ENCODE data around the gene SLC25A33.
"Not testable (repeated sequence)": the region's sequence is repeated elsewhere in the genome, so short reads cannot be mapped to it uniquely, and the experiment has no call there.

Gene SLC25A33

DNA sequence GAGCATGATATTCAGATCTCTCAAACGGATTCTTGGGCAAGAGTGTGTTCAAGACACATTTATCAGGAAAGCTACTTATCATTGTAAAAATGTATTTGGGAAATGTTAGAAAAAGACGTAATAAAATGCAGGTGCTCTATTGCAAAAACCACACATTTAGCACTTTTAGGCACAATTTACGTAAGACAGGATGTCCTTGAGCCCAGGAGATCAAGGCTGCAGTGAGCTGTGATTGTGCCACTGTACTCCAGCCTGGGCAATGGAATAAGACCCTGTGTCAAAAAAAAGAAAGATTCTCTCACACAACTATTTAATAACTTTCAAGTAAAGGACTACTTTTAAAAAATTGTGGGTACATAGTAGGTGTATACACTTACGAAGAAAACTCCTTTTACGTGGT is 18.4 kb downstream of the SLC25A33 start:
- TF ChIP-seq TAF1 (IDR thresholded peaks at IDR 0.05; ENCODE audit: low read depth, low read length) = no peak
- no peak for TF ChIP-seq SPI1 (IDR thresholded peaks at IDR 0.05; ENCODE audit: low read depth, low read length)
- no peak for FAIRE-seq

DNA sequence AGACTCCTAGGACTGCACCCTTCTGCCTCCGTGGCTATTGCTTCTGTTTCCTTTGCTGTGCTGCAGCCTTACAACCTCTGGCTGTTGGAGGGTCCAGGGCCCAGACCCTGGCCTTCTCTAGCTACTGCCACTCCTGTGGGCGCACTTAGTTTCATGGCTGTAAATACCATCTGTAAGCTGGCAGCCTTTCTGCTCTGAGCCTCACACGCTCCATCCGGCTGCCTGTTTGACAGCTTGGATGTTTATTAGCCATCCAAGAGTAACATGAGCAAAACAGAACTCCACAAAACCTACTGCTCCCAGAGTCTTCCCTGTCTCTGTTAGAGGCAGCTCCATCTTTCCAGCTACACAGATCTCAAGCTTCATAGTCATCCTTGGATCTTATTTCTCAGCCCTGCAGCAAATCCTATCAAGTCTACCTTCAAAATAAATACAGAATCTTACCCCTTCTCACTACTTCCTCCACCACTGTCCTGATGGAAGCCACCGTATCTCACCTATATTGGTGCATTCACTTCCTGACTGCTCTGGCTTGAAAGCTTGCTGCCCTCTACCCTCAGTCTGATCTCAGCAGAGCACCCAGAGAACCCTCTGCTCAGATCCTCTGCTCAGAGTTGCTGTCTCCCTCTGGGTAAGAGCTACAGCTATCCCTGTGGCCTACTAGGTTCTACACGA is 19.1 kb downstream of the SLC25A33 start:
- DNase-seq (ENCODE audit: insufficient read length, low spot score) (no peak), FAIRE-seq (no peak)
- no peak for TF ChIP-seq POLR2AphosphoS5 (IDR thresholded peaks at IDR 0.05; ENCODE audit: low read depth, low read length)
- TF ChIP-seq POLR2A (IDR thresholded peaks at IDR 0.05; ENCODE audit: low read depth, low read length) = no peak
- TF ChIP-seq TAF1 (IDR thresholded peaks at IDR 0.05; ENCODE audit: low read depth, low read length) = no peak
- no peak for TF ChIP-seq PAX5 (IDR thresholded peaks at IDR 0.05; ENCODE audit: insufficient read depth, low read length, severe bottlenecking)
- no peak for TF ChIP-seq POU2F2 (IDR thresholded peaks at IDR 0.05; ENCODE audit: low read depth, low read length)
- no peak for TF ChIP-seq SPI1 (IDR thresholded peaks at IDR 0.05; ENCODE audit: low read depth, low read length)

More for the DNA sequence above, 18.4 kb downstream of the SLC25A33 start:
- no peak for DNase-seq (ENCODE audit: insufficient read length, low spot score)

DNA sequence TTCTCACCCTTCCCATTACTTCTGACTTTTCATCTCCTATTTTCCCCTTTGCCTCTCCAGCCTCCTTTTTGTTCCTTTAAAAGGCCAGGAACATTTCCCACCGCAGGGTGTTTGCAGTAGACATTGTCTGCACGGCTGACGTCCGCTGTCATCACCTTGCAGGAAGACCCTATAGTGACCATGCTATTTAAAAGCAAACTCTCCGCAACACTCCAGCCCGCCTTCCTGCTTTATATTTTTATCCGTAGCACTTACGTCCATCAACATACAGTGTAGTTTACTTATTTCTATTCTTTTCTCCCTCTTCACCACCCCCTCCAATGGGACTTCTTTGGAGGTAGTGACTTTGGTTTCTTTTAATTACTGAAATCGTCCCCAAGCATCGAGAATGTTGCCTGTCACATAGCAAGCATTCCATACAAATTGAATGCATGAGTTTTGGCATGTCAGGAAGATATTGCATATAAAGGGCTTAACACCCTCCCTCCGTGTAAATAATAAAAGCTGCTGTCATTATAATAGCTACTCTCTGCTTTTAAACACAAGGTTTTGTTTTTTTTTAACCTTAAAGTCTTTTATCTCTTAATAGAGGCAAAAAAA is 19.8 kb downstream of the SLC25A33 start:
- DNase-seq (ENCODE audit: insufficient read length, low spot score) (no peak), FAIRE-seq (no peak)

DNA sequence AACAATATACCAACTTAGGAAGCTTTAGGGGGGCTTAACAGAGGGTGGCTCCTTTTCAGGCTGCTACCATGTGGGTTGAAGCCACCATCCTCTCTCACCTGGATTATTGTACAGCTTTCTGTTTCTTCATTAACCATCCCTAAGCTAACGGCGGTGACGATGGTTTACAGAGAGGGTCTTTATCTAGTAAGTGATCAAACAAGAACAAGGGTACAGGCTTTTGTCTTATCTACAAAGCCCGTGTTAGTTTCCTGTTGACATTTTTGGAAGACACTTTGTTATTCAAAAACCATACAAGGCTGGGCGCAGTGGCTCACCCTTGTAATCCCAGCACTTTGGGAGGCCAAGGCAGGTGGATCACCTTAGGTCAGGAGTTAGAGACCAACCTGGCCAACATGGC is 20.4 kb downstream of the SLC25A33 start:
- no peak for TF ChIP-seq POLR2A (IDR thresholded peaks at IDR 0.05; ENCODE audit: low read depth, low read length)
- TF ChIP-seq TAF1 (IDR thresholded peaks at IDR 0.05; ENCODE audit: low read depth, low read length) = no peak
- no peak for TF ChIP-seq POLR2AphosphoS5 (IDR thresholded peaks at IDR 0.05; ENCODE audit: low read depth, low read length)
- TF ChIP-seq PAX5 (IDR thresholded peaks at IDR 0.05; ENCODE audit: insufficient read depth, low read length, severe bottlenecking) = no peak
- DNase-seq (ENCODE audit: insufficient read length, low spot score) = no peak
- no peak for FAIRE-seq

More for the DNA sequence above, 19.8 kb downstream of the SLC25A33 start:
- TF ChIP-seq POLR2A (IDR thresholded peaks at IDR 0.05; ENCODE audit: low read depth, low read length) = no peak
- no peak for TF ChIP-seq POLR2AphosphoS5 (IDR thresholded peaks at IDR 0.05; ENCODE audit: low read depth, low read length)
- no peak for TF ChIP-seq SPI1 (IDR thresholded peaks at IDR 0.05; ENCODE audit: low read depth, low read length)
- no peak for TF ChIP-seq PAX5 (IDR thresholded peaks at IDR 0.05; ENCODE audit: insufficient read depth, low read length, severe bottlenecking)
- no peak for TF ChIP-seq TAF1 (IDR thresholded peaks at IDR 0.05; ENCODE audit: low read depth, low read length)
- TF ChIP-seq POU2F2 (IDR thresholded peaks at IDR 0.05; ENCODE audit: low read depth, low read length) = no peak

DNA sequence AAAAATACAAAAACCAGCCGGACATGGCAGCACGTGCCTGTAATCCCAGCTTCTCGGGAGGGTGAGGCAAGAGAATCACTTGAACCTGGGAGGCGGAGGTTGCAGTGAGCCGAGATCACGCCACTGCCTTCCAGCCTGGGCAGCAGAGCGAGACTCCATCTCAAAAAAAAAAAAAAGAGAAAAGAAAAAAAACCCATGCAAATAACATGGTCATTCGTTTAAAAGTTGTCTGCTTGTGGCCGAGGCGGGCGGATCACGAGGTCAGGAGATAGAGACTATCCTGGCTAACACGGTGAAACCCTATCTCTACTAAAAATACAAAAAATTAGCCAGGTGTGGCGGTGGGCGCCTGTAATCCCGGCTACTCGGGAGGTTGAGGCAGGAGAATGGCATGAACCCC is 20.8 kb downstream of the SLC25A33 start:
- not testable (repeated sequence) for FAIRE-seq; DNase-seq (ENCODE audit: insufficient read length, low spot score)

DNA sequence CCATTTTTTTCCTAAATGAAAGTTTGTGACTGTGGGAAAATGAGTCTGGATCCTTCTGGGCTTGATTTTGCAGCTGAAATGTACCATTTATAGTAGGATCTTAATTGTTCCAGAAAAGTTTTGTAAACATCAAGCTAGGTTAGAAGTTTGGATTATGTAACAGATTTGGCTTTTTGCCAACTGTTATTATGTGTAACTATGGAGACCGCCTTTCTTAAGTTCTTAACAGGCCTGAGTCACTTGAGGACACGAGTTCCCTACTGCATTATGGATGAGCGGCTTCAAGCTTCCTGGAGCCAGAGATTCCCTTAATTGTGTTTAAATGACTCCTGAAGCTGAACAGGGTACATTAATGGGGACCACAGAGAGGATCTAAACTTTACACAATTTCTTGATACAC is 22.2 kb downstream of the SLC25A33 start:
- no peak for DNase-seq (ENCODE audit: insufficient read length, low spot score)
- FAIRE-seq = no peak
- TF ChIP-seq POLR2AphosphoS5 (IDR thresholded peaks at IDR 0.05; ENCODE audit: low read depth, low read length) = no peak
- no peak for TF ChIP-seq SPI1 (IDR thresholded peaks at IDR 0.05; ENCODE audit: low read depth, low read length)
- no peak for TF ChIP-seq POLR2A (IDR thresholded peaks at IDR 0.05; ENCODE audit: low read depth, low read length)

DNA sequence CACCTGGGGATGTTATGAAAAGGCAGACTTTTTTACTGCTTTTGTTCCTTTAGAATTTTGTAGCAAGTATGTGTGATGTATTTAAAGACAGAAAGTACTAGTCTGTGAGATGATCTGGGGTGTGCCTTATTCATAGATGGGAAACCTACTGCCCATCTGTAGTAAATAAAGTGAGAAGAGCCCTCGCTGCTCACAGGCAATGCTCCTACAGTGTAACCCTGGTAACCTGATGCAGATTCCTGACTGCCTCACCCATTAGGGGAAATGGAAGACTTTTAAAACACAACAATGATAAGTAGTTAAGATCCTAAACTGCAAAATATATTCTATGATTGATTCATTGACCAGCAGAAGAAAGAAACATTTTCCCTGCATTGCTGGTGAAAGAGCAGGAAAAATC is 30.0 kb downstream of the SLC25A33 start:
- FAIRE-seq (no peak), DNase-seq (ENCODE audit: insufficient read length, low spot score) (no peak)
- TF ChIP-seq TAF1 (IDR thresholded peaks at IDR 0.05; ENCODE audit: low read depth, low read length) = no peak
- TF ChIP-seq POLR2A (IDR thresholded peaks at IDR 0.05; ENCODE audit: low read depth, low read length) = no peak
- TF ChIP-seq POLR2AphosphoS5 (IDR thresholded peaks at IDR 0.05; ENCODE audit: low read depth, low read length) = no peak
- TF ChIP-seq PAX5 (IDR thresholded peaks at IDR 0.05; ENCODE audit: insufficient read depth, low read length, severe bottlenecking) = no peak
- no peak for TF ChIP-seq POU2F2 (IDR thresholded peaks at IDR 0.05; ENCODE audit: low read depth, low read length)
- TF ChIP-seq SPI1 (IDR thresholded peaks at IDR 0.05; ENCODE audit: low read depth, low read length) = no peak

DNA sequence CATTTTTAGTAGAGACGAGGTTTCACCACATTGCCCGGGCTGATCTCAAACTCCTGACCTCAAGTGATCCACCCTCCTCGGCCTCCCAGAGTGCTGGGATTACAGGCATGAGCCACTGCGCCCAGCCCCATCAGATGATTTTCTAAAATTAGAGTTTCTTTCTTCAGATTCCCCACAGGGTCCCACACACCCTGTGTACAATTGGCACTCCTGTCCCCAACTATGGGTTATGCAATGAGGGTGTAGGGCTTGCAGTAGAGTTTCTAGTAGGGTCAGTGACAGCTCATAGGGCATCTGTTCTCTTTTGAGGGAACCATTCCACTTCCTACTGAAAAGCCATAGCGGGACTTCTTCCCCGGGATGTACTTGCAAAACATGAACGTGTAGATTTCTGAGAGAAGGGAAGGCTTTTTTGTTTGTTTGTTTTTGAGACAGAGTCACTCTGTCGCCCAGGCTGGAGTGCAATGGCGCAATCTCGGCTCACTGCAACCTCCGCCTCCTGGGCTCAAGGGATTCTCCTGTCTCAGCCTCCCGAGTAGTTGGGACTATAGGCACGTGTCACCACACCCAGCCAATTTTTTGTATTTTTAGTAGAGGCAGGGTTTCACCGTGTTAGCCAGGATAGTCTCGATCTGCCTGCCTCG is 31.7 kb downstream of the SLC25A33 start:
- not testable (repeated sequence) for DNase-seq (ENCODE audit: insufficient read length, low spot score); FAIRE-seq

DNA sequence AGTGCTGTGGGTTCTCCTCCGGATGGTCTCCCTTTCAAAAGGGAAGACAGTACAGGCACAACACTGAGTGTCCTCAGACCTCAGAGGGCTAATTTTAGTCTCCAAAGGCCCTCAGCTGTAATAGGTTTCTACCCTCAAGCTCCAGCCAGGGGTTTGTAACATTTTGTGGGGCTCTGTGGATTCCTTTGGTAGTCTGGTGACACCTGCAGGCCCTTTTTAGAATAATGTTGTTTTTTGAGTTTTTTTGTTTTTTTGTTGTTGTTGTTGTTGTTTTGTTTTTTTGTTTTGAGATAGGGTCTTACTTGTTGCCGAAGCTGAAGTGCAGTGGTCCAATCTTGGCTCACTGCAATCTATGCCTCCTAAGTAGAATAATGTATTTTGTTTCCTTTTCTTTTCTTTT is 34.5 kb downstream of the SLC25A33 start:
- TF ChIP-seq SPI1 (IDR thresholded peaks at IDR 0.05; ENCODE audit: low read depth, low read length) = no peak
- no peak for TF ChIP-seq POLR2A (IDR thresholded peaks at IDR 0.05; ENCODE audit: low read depth, low read length)
- no peak for FAIRE-seq
- DNase-seq (ENCODE audit: insufficient read length, low spot score) = no peak

DNA sequence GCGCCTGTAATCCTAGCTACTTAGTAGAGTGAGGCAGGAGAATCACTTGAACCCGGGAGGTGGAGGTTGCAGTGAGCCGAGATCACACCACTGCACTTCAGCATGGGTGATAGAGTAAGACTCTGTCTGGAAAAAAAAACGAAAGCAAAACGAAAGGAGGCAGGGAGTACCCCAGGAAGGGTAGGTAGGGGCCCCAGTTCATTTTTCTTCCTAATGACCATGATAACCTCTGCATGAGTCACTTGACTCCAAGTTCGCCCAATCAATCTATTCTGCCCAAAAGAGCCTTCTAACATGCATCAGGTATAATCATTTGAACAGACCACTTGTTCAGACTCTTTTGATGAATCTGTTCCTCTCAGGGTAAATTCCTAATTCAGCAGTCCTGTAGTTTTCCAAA is 36.2 kb downstream of the SLC25A33 start:
- DNase-seq (ENCODE audit: insufficient read length, low spot score) = no peak
- FAIRE-seq = no peak
- TF ChIP-seq POLR2AphosphoS5 (IDR thresholded peaks at IDR 0.05; ENCODE audit: low read depth, low read length) (no peak), PAX5 (IDR thresholded peaks at IDR 0.05; ENCODE audit: insufficient read depth, low read length, severe bottlenecking) (no peak), SPI1 (IDR thresholded peaks at IDR 0.05; ENCODE audit: low read depth, low read length) (no peak), POU2F2 (IDR thresholded peaks at IDR 0.05; ENCODE audit: low read depth, low read length) (no peak), TAF1 (IDR thresholded peaks at IDR 0.05; ENCODE audit: low read depth, low read length) (no peak), POLR2A (IDR thresholded peaks at IDR 0.05; ENCODE audit: low read depth, low read length) (no peak)

DNA sequence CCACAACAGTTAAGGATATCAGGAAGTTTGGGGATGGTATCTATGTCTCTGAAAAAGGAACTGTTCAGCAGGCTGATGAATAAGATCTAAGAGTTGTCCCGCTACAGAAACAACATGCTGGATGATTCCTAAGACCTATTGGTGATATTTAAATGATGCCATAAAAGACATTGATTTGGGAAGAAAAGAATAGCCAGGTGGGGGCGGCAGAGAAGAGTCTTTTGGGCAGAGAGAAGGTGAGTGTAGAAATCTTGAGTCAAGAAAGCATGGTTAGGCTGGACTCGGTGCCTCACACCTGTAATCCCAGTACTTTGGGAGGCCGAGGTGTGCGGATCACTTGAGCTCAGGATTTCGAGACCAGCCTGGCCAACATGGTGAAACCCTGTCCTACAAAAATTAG is 37.6 kb downstream of the SLC25A33 start:
- no peak for FAIRE-seq
- DNase-seq (ENCODE audit: insufficient read length, low spot score) = no peak
- no peak for TF ChIP-seq SPI1 (IDR thresholded peaks at IDR 0.05; ENCODE audit: low read depth, low read length)
- TF ChIP-seq POLR2A (IDR thresholded peaks at IDR 0.05; ENCODE audit: low read depth, low read length) = no peak
- no peak for TF ChIP-seq POLR2AphosphoS5 (IDR thresholded peaks at IDR 0.05; ENCODE audit: low read depth, low read length)
- no peak for TF ChIP-seq POU2F2 (IDR thresholded peaks at IDR 0.05; ENCODE audit: low read depth, low read length)
- TF ChIP-seq PAX5 (IDR thresholded peaks at IDR 0.05; ENCODE audit: insufficient read depth, low read length, severe bottlenecking) = no peak
- no peak for TF ChIP-seq TAF1 (IDR thresholded peaks at IDR 0.05; ENCODE audit: low read depth, low read length)

All from GM12891 (cell line).